H9 (cell line): ENCODE results near the gene PCNX2. TPM values are rescaled to one million over a fixed set of nuclear protein-coding genes. Genes with fewer than 3 reads are reported as not detected.

Source experiments
- DNase-seq: peaks from one replicate; pipeline ENCODE4 v3.0.0-alpha.2; 2017
- H2AFZ ChIP-seq: one replicate; pipeline ENCODE4 v1.6.1; 2013; ENCODE audit warnings: mild to moderate bottlenecking, low read length, control low read depth, moderate library complexity
- H2AK5ac ChIP-seq: 2 replicates; pipeline ENCODE4 v1.6.1; 2013; ENCODE audit warnings: low read length, control low read depth, mixed read lengths; ENCODE audit not compliant: insufficient read length
- H2BK120ac ChIP-seq: one replicate; pipeline ENCODE4 v1.6.1; 2013; ENCODE audit warnings: low read depth, mild to moderate bottlenecking, low read length, control low read depth, inconsistent platforms; ENCODE audit not compliant: poor library complexity, severe bottlenecking
- H2BK12ac ChIP-seq: 2 replicates; pipeline ENCODE4 v1.6.1; 2013; ENCODE audit warnings: low read length, control low read depth, mixed read lengths, low read depth; ENCODE audit not compliant: insufficient read length
- H2BK15ac ChIP-seq: 2 replicates; pipeline ENCODE4 v1.6.1; 2013; ENCODE audit warnings: low read depth, low read length, control low read depth
- H2BK20ac ChIP-seq: one replicate; pipeline ENCODE4 v1.6.1; 2013; ENCODE audit warnings: low read depth, mild to moderate bottlenecking, low read length, control low read depth, inconsistent platforms; ENCODE audit not compliant: poor library complexity, severe bottlenecking
- H2BK5ac ChIP-seq: 2 replicates; pipeline ENCODE4 v1.6.1; 2013; ENCODE audit warnings: low read length, control low read depth, mixed read lengths; ENCODE audit not compliant: insufficient read length
- H3K14ac ChIP-seq: 2 replicates; pipeline ENCODE4 v1.6.1; 2013; ENCODE audit warnings: low read length, control low read depth; ENCODE audit not compliant: insufficient read depth
- H3K18ac ChIP-seq: 2 replicates; pipeline ENCODE4 v1.6.1; 2013; ENCODE audit warnings: low read depth, mild to moderate bottlenecking, mixed read lengths, low read length, control low read depth; ENCODE audit not compliant: insufficient read length
- H3K23ac ChIP-seq: 2 replicates; pipeline ENCODE4 v1.6.1; 2013; ENCODE audit warnings: low read length, control low read depth, mixed read lengths, low read depth; ENCODE audit not compliant: insufficient read length
- H3K23me2 ChIP-seq: 2 replicates; pipeline ENCODE4 v1.6.1; 2013; ENCODE audit warnings: low read depth, mild to moderate bottlenecking, mixed read lengths, low read length, control low read depth; ENCODE audit not compliant: insufficient read length, poor library complexity, severe bottlenecking
- H3K27ac ChIP-seq: 2 replicates; pipeline ENCODE4 v1.5.1; 2013; ENCODE audit warnings: low read length, control low read depth, mixed read lengths, low read depth; ENCODE audit not compliant: insufficient read length
- H3K27me3 ChIP-seq: 2 replicates; pipeline ENCODE4 v1.6.1; 2013; ENCODE audit warnings: low read length, control low read depth, inconsistent platforms; ENCODE audit not compliant: insufficient read depth
- H3K4ac ChIP-seq: 2 replicates; pipeline ENCODE4 v1.6.1; 2013; ENCODE audit warnings: low read depth, mild to moderate bottlenecking, control low read depth, inconsistent platforms, low read length, moderate library complexity
- H3K4me1 ChIP-seq: 2 replicates; pipeline ENCODE4 v1.6.1; 2013; ENCODE audit warnings: low read length, control low read depth, inconsistent platforms; ENCODE audit not compliant: insufficient read depth
- H3K4me2 ChIP-seq: 2 replicates; pipeline ENCODE4 v1.6.1; 2013; ENCODE audit warnings: low read length, control low read depth, mixed read lengths; ENCODE audit not compliant: insufficient read length, insufficient read depth
- H3K56ac ChIP-seq: 2 replicates; pipeline ENCODE4 v1.6.1; 2013; ENCODE audit warnings: low read depth, mild to moderate bottlenecking, mixed read lengths, low read length, control low read depth; ENCODE audit not compliant: insufficient read length
- H3K79me1 ChIP-seq: 2 replicates; pipeline ENCODE4 v1.6.1; 2013; ENCODE audit warnings: low read depth, mild to moderate bottlenecking, moderate library complexity, low read length, control low read depth, inconsistent platforms; ENCODE audit not compliant: insufficient read depth, poor library complexity, severe bottlenecking
- H3K79me2 ChIP-seq: 2 replicates; pipeline ENCODE4 v1.6.1; 2013; ENCODE audit warnings: low read length, control low read depth, inconsistent platforms; ENCODE audit not compliant: insufficient read depth
- H3K9ac ChIP-seq: 2 replicates; pipeline ENCODE4 v1.6.1; 2013; ENCODE audit warnings: low read length, control low read depth, mixed read lengths; ENCODE audit not compliant: insufficient read length; ENCODE audit errors: extremely low read depth
- H3K9me3 ChIP-seq: one replicate; pipeline ENCODE4 v1.6.1; 2013; ENCODE audit warnings: low read depth, low read length, inconsistent platforms; ENCODE audit not compliant: control insufficient read depth
- H3T11ph ChIP-seq: one replicate; pipeline ENCODE4 v1.6.1; 2013; ENCODE audit warnings: mild to moderate bottlenecking, low read length, control low read depth, inconsistent platforms
- H4K20me1 ChIP-seq: one replicate; pipeline ENCODE4 v1.6.1; 2013; ENCODE audit not compliant: control insufficient read depth, insufficient read length, insufficient read depth
- H4K5ac ChIP-seq: 2 replicates; pipeline ENCODE4 v1.6.1; 2013; ENCODE audit warnings: low read depth, mild to moderate bottlenecking, mixed read lengths, low read length, control low read depth; ENCODE audit not compliant: insufficient read length
- H4K8ac ChIP-seq: replicated peaks from 2 replicates; pipeline ENCODE4 v1.6.1; 2013; ENCODE audit warnings: low read length, control low read depth, mixed read lengths, low read depth; ENCODE audit not compliant: insufficient read length
- H4K91ac ChIP-seq: 2 replicates; pipeline ENCODE4 v1.6.1; 2013; ENCODE audit warnings: low read depth, mild to moderate bottlenecking, moderate library complexity, mixed read lengths, low read length, control low read depth; ENCODE audit not compliant: insufficient read length
- H3K27ac Mint-ChIP-seq, 3 experiments: 2 replicates in 2 of 3; 3 replicates in 1 of 3; pipeline ENCODE4 v1.8.0; 2020 to 2021; ENCODE audit warnings: mixed read lengths in 3 of 3, mild to moderate bottlenecking in 1 of 3, moderate library complexity in 1 of 3
- H3K27me3 Mint-ChIP-seq: 2 replicates; pipeline ENCODE4 v1.8.0; 2021; ENCODE audit warnings: low read depth, mild to moderate bottlenecking, moderate library complexity, mixed read lengths
- H3K36me3 Mint-ChIP-seq, 3 experiments: 2 replicates in 2 of 3; 3 replicates in 1 of 3; pipeline ENCODE4 v1.8.0; 2020 to 2021; ENCODE audit warnings: low read depth in 3 of 3, mixed read lengths in 3 of 3; ENCODE audit not compliant: insufficient read depth in 1 of 3
- H3K4me1 Mint-ChIP-seq, 2 experiments: 2 replicates each; pipeline ENCODE4 v1.8.0; 2020; ENCODE audit warnings: mixed read lengths in 2 of 2
- H3K4me3 Mint-ChIP-seq, 2 experiments: 2 replicates in 1 of 2; 3 replicates in 1 of 2; pipeline ENCODE4 v1.8.0; 2020 to 2021; ENCODE audit warnings: mild to moderate bottlenecking in 2 of 2, mixed read lengths in 2 of 2, moderate library complexity in 1 of 2
- H3K9me3 Mint-ChIP-seq, 2 experiments: 2 replicates in 1 of 2; 3 replicates in 1 of 2; pipeline ENCODE4 v1.8.0; 2020; ENCODE audit warnings: mild to moderate bottlenecking in 2 of 2, mixed read lengths in 2 of 2, moderate library complexity in 1 of 2
- CTCF ChIP-seq: fragments of 200-600 bp; sonication (generic); conservative IDR thresholded peaks from 3 replicates; pipeline ENCODE4 v1.8.0; 2021; ENCODE audit warnings: antibody characterized with exemption, mild to moderate bottlenecking
- WGBS: extraction: QIAGEN DNeasy Blood & Tissue Kit; methylation state at CpG from one replicate; pipeline ENCODE4 v1.1.7; 2013; ENCODE audit warnings: missing lambda C conversion rate, low lambda C conversion rate, mixed read lengths; ENCODE audit not compliant: insufficient read length; ENCODE audit errors: extremely low coverage; 5-methylcytosine and 5-hydroxymethylcytosine counted together
- total RNA-seq: library from RNA; stranded (reverse); gene quantifications from 2 replicates; pipeline ENCODE4 v1.2.1, GENCODE V29; 2021

The PCNX2 gene
- total RNA-seq, 1 experiment from 2014 or later: 45.1 TPM

GRCh38 chr1:233025567-233025966 lies 270.0 kb downstream of the PCNX2 start:
- Histone ChIP-seq H3K27ac (no peak overlapping the region), H3K4me1 (no peaks in the 10 kb centered on the region), H3K4ac (no peak overlapping the region), H3T11ph (no peak overlapping the region), H4K91ac (no peak overlapping the region), H3K23ac (no peak overlapping the region), H2BK12ac (no peak overlapping the region), H3K27me3 (no peaks in the 10 kb centered on the region), H2AFZ (no peak overlapping the region), H3K79me1 (no peaks in the 10 kb centered on the region), H2BK20ac (no peak overlapping the region), H2BK15ac (no peak overlapping the region), H3K9ac (no peak overlapping the region), H3K23me2 (no peaks in the 10 kb centered on the region), H3K4me2 (no peak overlapping the region), H3K56ac (no peak overlapping the region), H2BK120ac (no peak overlapping the region), H3K18ac (no peak overlapping the region), H4K20me1 (no peaks in the 10 kb centered on the region), H3K14ac (no peak overlapping the region), H2AK5ac (no peak overlapping the region), H4K5ac (no peak overlapping the region), H3K79me2 (no peaks in the 10 kb centered on the region), H3K9me3 (no peaks in the 10 kb centered on the region), H2BK5ac (no peak overlapping the region), H4K8ac (no peak overlapping the region)
- Mint-ChIP-seq H3K27me3 (no peaks in the 10 kb centered on the region), H3K27ac (no peak overlapping the region), H3K9me3 (no peaks in the 10 kb centered on the region), H3K4me3 (no peak overlapping the region), H3K36me3 (peaks cover 6 to 10% (median 6%) of the 10 kb centered on the region in 3 experiments), H3K4me1 (peaks cover 29% of the 10 kb centered on the region in 2 experiments)
- WGBS: no CpG with 5 or more reads among the region's 2 CpGs
- no peak for DNase-seq
- TF ChIP-seq CTCF: no peak
